C4-2B (cell line): Measurements from ENCODE around the gene GNPTAB.

Experiments used
- ZFX ChIP-seq: fragments of 450-650 bp; IDR thresholded peaks from 2 replicates; pipeline ENCODE4 v1.6.1; 2017
- TF ChIP-seq, protein P1 (sequence below): fragments of 450-650 bp; conservative IDR thresholded peaks from 2 replicates; pipeline ENCODE4 v1.5.1; 2017; ENCODE audit warnings: mild to moderate bottlenecking

GRCh38 chr12:101832030-101832429 lies 1.3 kb upstream of the GNPTAB start:
- TF ChIP-seq, protein P1, sequence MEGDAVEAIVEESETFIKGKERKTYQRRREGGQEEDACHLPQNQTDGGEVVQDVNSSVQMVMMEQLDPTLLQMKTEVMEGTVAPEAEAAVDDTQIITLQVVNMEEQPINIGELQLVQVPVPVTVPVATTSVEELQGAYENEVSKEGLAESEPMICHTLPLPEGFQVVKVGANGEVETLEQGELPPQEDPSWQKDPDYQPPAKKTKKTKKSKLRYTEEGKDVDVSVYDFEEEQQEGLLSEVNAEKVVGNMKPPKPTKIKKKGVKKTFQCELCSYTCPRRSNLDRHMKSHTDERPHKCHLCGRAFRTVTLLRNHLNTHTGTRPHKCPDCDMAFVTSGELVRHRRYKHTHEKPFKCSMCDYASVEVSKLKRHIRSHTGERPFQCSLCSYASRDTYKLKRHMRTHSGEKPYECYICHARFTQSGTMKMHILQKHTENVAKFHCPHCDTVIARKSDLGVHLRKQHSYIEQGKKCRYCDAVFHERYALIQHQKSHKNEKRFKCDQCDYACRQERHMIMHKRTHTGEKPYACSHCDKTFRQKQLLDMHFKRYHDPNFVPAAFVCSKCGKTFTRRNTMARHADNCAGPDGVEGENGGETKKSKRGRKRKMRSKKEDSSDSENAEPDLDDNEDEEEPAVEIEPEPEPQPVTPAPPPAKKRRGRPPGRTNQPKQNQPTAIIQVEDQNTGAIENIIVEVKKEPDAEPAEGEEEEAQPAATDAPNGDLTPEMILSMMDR, result no peak
- no peak for TF ChIP-seq ZFX
